Ectodermal cell (in vitro differentiated cells): Measurements from ENCODE around the gene NTM.
"Not testable (repeated sequence)": the region's sequence is repeated elsewhere in the genome, so short reads cannot be mapped to it uniquely, and the experiment has no call there.

Source experiments
- H3K27ac ChIP-seq: 2 replicates; pipeline ENCODE4 v1.7.0; 2013; ENCODE audit warnings: mild to moderate bottlenecking, low read depth, low read length; ENCODE audit not compliant: insufficient read depth, poor library complexity, severe bottlenecking
- H3K27me3 ChIP-seq: 2 replicates; pipeline ENCODE4 v1.7.0; 2013; ENCODE audit warnings: mild to moderate bottlenecking, low read length; ENCODE audit not compliant: insufficient read depth, control insufficient read depth, poor library complexity, severe bottlenecking
- H3K36me3 ChIP-seq: one replicate; pipeline ENCODE4 v1.7.0; 2013; ENCODE audit warnings: low read length; ENCODE audit not compliant: control insufficient read depth, insufficient read depth
- H3K4me1 ChIP-seq: one replicate; pipeline ENCODE4 v1.7.0; 2013; ENCODE audit warnings: low read length; ENCODE audit not compliant: control insufficient read depth, insufficient read depth
- H3K4me3 ChIP-seq: 2 replicates; pipeline ENCODE4 v1.7.0; 2013; ENCODE audit warnings: low read depth, low read length, control low read depth; ENCODE audit not compliant: insufficient read depth
- H3K9me3 ChIP-seq: 2 replicates; pipeline ENCODE4 v1.7.0; 2013; ENCODE audit warnings: mild to moderate bottlenecking, low read length, moderate library complexity; ENCODE audit not compliant: control insufficient read depth
- WGBS, 2 experiments: methylation state at CpG; one replicate each; pipeline ENCODE4 v1.1.7; 2013; ENCODE audit warnings: missing lambda C conversion rate in 2 of 2; 5-methylcytosine and 5-hydroxymethylcytosine counted together

The NTM gene

DNA sequence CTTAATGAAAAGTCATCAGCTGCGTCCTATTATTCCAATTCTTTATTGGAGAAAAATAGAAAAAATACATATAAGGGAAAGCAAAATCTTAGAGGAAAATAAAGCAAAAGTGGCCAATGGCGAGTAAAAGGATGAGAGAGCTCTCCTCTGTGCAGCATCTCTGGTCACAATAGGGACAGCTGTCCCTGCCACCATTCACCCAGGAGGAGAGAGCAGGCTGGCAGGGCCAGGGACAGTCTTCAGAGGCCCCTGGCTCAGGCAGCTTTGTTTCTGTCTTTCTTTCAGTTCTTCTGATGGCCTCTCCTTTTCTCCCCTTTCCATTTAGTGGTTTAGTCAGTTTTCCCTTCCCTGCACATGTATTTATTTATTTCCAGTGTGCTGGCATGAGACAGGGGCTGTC is 941.3 kb downstream of the NTM start:
- H3K9me3 ChIP-seq, result no peaks in the 10 kb centered on the region
- H3K27ac ChIP-seq, result no peak overlapping the region
- WGBS, 2 experiments, result 89 to 92% methylated on average over 1 of the region's 2 CpGs
- no peaks in the 10 kb centered on the region for H3K27me3 ChIP-seq
- H3K4me3 ChIP-seq, result no peak overlapping the region
- no peaks in the 10 kb centered on the region for H3K36me3 ChIP-seq
- H3K4me1 ChIP-seq, result peaks cover 13% of the 10 kb centered on the region

DNA sequence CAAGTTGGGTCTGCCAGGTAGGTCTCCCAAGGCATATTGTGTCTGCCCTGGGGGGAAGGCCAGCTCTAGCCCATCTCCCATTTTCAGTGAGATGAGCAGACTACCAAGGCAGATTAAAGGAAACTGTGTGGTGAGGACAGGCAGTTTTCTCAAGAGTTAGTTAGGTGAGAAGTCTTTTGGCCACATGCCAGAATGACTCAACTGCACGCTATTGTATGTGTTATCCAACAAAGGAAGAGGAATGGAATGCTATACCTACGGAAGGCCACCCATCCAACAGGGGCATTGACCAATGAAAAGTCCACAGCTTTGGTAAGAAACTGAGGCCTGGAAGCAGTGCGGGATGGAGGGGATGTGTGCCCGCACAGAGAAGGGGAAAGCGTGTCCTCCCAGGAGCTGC is 941.7 kb downstream of the NTM start:
- Histone ChIP-seq H3K4me1 (peaks cover 13% of the 10 kb centered on the region), H3K36me3 (no peaks in the 10 kb centered on the region), H3K27ac (no peak overlapping the region), H3K9me3 (no peaks in the 10 kb centered on the region), H3K27me3 (no peaks in the 10 kb centered on the region), H3K4me3 (no peak overlapping the region)
- 95 to 96% methylated on average over 5 of the region's 5 CpGs for WGBS, 2 experiments

DNA sequence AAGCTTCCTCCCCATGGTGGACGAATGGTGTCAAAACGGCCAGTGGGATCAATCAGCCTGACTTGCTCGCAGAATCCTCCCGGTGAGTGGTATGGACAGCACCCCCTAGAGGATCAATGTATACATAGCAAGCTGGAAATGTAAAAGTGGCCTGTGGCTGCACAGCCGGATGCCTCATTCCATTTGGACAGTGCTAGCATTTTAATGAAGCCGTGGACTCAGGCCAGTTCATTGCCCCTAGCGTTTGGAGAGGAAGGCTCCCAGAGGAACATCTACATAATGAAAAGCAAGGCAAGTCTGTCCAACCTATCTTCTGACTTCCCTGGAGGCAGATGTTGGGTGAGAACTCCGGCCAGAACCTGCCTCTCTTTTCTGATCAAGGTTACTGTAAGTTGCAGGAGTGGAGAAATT is 942.3 kb downstream of the NTM start:
- H3K27me3 ChIP-seq, result no peaks in the 10 kb centered on the region
- H3K4me3 ChIP-seq, result no peak overlapping the region
- H3K27ac ChIP-seq, result no peak overlapping the region
- WGBS, 2 experiments, result 41 to 45% methylated on average over 8 of the region's 8 CpGs
- H3K9me3 ChIP-seq, result no peaks in the 10 kb centered on the region
- peaks cover 13% of the 10 kb centered on the region for H3K4me1 ChIP-seq
- no peaks in the 10 kb centered on the region for H3K36me3 ChIP-seq

DNA sequence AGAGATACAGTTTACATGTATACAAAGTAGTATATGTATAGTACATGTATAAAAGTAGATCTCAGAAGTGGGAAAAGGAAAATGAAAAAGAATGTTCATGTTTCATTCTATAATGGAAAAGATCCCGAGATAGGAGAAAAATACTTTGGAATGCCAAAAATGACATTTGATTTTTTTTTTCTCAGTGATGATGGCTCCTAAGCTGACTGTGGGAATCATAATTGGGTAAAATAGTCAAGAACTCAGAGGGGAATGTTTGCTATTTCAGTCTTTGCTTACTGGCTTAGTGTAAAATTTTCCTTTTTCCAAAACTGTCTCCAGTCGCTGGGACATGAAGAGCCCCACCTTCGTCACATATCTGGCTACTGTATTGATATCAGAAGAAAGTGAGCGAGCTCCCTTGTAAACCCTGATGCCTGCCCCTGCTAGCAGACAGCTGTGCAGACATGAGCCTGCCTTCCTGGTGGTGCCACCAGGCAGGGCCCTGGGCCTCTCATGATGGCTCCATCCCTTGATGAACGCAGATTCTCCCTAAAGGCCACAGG is 944.6 kb downstream of the NTM start:
- Histone ChIP-seq H3K27me3 (no peaks in the 10 kb centered on the region), H3K4me3 (no peak overlapping the region), H3K36me3 (no peaks in the 10 kb centered on the region), H3K27ac (no peak overlapping the region), H3K9me3 (no peaks in the 10 kb centered on the region), H3K4me1 (peaks cover 16% of the 10 kb centered on the region)
- 93 to 96% methylated on average over 5 of the region's 5 CpGs for WGBS, 2 experiments

DNA sequence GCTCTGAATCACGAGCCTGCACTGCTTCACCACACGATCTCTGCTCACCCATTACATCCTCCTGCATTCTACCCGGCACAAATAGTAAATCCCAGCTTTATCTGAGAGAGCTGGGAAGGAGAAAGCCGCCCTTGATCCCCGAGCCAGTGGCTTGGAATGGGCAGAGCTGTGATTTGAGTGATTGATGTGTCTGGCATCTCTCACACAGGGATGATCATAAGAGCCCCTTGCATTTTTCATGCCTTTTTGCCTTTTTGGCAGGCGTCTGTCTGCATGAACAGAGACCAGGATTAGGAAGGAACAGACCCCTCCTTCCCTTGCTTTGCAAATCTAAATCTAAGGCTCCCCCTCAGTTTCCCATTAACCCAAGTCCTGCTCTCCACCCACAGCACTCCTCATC is 945.3 kb downstream of the NTM start:
- H3K4me1 ChIP-seq, result peaks cover 9% of the 10 kb centered on the region
- no peak overlapping the region for H3K27ac ChIP-seq
- H3K4me3 ChIP-seq, result no peak overlapping the region
- no peaks in the 10 kb centered on the region for H3K36me3 ChIP-seq
- no peaks in the 10 kb centered on the region for H3K9me3 ChIP-seq
- H3K27me3 ChIP-seq, result no peaks in the 10 kb centered on the region
- WGBS, 2 experiments, result 85 to 86% methylated on average over 6 of the region's 6 CpGs

DNA sequence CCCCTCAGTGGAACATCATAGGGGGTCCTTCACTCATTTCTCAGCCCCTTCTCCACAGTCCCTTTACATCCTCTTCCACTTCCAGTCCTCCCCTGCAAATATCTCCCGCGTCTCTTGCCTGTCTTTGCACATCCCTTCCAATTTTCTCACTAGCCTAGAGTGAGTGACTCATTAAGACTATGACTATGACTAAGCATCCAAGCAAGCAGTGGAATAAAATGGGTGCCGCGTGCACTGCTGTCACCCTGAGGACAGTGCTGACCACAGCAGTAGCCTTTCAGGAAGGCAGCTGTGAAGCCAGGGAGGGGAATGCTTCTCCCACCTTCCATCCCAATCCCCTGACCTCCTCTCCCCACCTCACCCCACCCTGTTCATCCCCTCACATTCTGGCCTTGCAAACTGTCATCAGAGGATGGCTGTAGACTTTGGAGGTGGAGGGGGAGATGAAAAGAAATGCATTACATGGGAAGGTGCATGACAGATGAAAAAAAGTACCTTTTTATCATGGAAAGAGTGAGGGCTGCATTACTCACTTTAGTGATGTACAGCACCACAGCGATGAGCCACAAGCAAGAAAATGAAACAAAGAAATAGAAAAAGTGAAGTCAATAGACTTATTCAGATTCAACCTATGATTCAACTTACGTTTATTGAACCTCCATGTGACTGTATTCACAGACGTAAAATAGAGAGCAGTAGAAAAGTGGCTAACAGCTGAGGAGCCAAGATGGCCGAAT is 948.2 kb downstream of the NTM start:
- 72 to 83% methylated on average over 7 to 8 of the region's 8 CpGs for WGBS, 2 experiments
- H3K36me3 ChIP-seq, result no peaks in the 10 kb centered on the region
- H3K4me3 ChIP-seq, result no peak overlapping the region
- H3K9me3 ChIP-seq, result no peaks in the 10 kb centered on the region
- H3K27ac ChIP-seq, result no peak overlapping the region
- H3K4me1 ChIP-seq, result peaks cover 7% of the 10 kb centered on the region
- H3K27me3 ChIP-seq, result no peaks in the 10 kb centered on the region

DNA sequence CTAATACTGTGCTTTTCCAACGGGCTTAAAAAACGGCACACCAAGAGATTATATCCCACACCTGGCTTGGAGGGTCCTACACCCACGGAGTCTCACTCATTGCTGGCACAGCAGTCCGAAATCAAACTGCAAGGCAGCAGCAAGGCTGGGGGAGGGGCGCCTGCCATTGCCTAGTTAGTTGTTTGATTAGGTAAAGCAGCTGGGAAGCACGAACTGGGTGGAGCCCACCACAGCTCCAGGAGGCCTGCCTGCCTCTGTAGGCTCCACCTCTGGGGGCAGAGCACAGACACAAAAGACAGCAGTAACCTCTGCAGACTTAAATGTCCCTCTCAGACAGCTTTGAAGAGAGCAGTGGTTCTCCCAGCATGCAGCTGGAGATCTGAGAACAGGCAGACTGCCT is 949.0 kb downstream of the NTM start:
- not testable (repeated sequence) for H3K36me3 ChIP-seq, H3K4me3 ChIP-seq, H3K27me3 ChIP-seq, H3K27ac ChIP-seq, H3K4me1 ChIP-seq, H3K9me3 ChIP-seq
- WGBS, 2 experiments, result 88 to 90% methylated on average over 6 of the region's 6 CpGs

DNA sequence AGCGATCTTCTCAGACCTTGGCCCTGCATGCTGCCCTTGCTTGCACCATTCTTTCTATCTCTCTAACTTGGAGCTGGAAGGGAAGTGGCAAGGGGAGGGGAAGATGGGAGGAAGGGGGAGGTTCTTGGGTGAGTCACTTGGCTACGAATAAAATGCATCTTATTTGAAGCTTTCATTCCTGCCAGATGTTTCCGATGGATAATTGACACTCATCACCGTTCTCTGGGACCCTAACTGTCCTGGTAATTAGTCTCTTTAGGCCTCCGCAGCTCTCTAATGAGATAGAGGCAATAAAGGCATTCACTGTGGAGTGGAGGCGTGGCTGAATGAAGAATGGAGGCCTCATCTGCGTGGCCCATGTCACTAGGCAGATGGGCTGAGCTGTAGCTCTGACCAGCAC is 960.1 kb downstream of the NTM start:
- H3K27me3 ChIP-seq, result no peaks in the 10 kb centered on the region
- H3K36me3 ChIP-seq, result no peaks in the 10 kb centered on the region

DNA sequence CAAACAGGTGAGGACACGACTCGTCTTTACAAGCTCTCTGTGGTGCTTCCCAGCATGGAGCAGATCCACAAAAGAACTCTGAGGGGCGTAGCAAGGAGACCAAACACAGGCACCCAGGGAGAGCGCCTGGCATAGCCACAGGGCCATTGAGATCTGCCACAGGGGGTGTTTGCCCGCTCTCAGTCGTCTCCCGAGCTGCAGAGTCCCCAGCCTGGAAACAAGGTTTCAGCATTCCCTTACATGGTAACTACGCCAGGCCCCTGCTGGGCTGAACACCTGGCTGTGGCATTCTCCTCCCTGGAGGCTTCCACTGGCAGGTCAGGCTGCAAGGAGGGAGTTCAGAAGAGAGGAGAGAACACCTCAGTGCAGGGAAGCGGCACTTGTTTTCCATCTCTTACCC is 962.1 kb downstream of the NTM start:
- Histone ChIP-seq H3K4me1 (peaks cover 3% of the 10 kb centered on the region), H3K36me3 (no peaks in the 10 kb centered on the region), H3K27ac (no peak overlapping the region), H3K4me3 (no peak overlapping the region), H3K27me3 (no peaks in the 10 kb centered on the region), H3K9me3 (no peaks in the 10 kb centered on the region)
- 37% methylated on average over 9 of the region's 9 CpGs for WGBS, 2 experiments

More for the DNA sequence above, 960.1 kb downstream of the NTM start:
- Histone ChIP-seq H3K27ac (no peak overlapping the region), H3K9me3 (no peaks in the 10 kb centered on the region), H3K4me3 (no peak overlapping the region), H3K4me1 (peaks cover 3% of the 10 kb centered on the region)
- WGBS, 2 experiments, result 81 to 84% methylated on average over 7 of the region's 7 CpGs

DNA sequence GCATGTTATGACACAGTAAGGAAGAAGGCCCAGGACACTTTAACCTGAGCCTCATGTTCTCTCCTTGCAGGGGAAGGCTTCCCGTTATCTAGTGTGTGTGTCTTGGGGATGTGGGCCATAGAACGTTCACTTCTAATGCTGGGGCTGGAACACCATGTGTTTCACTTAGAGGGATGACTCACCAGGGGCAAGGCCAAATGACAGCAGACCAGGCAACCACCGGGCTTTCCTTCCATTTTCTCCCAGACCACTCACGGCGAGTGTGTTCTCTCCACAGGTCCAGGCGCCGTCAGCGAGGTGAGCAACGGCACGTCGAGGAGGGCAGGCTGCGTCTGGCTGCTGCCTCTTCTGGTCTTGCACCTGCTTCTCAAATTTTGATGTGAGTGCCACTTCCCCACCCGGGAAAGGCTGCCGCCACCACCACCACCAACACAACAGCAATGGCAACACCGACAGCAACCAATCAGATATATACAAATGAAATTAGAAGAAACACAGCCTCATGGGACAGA is 964.4 kb downstream of the NTM start:
- Histone ChIP-seq H3K27me3 (no peaks in the 10 kb centered on the region), H3K36me3 (no peaks in the 10 kb centered on the region), H3K9me3 (no peaks in the 10 kb centered on the region), H3K4me1 (no peaks in the 10 kb centered on the region), H3K27ac (no peak overlapping the region), H3K4me3 (no peak overlapping the region)
- 87 to 90% methylated on average over 14 of the region's 15 CpGs for WGBS, 2 experiments
